ENCODE measurements around the gene DGKK. TPM values are rescaled to one million over a fixed set of nuclear protein-coding genes. Genes with fewer than 3 reads are reported as not detected.
"Not testable (repeated sequence)": the region's sequence is repeated elsewhere in the genome, so short reads cannot be mapped to it uniquely, and the experiment has no call there.

The DGKK gene
- total RNA-seq, 1 experiment from 2014 or later: not detected

GRCh38 chrX:50432829-50433289 lies 37.8 kb downstream of the DGKK start:
- DNase-seq (ENCODE audit: low spot score): no peak

GRCh38 chrX:50431623-50432022 lies 39.0 kb downstream of the DGKK start:
- DNase-seq (ENCODE audit: low spot score): no peak

GRCh38 chrX:50430917-50431575 lies 39.6 kb downstream of the DGKK start:
- DNase-seq (ENCODE audit: low spot score): no peak

GRCh38 chrX:50428174-50428573 lies 42.5 kb downstream of the DGKK start:
- no peak for DNase-seq (ENCODE audit: low spot score)

- no peak for DNase-seq (ENCODE audit: low spot score)
Observed at GRCh38 chrX:50407976-50408375, 62.6 kb downstream of the DGKK start.

GRCh38 chrX:50403903-50404302 lies 66.7 kb downstream of the DGKK start:
- no peak for DNase-seq (ENCODE audit: low spot score)

- DNase-seq (ENCODE audit: low spot score): no peak
Observed at GRCh38 chrX:50402886-50403285, 67.7 kb downstream of the DGKK start.

GRCh38 chrX:50393902-50394301 lies 76.7 kb downstream of the DGKK start:
- no peak for DNase-seq (ENCODE audit: low spot score)

- no peak for DNase-seq (ENCODE audit: low spot score)
Observed at GRCh38 chrX:50386520-50386919, 84.1 kb downstream of the DGKK start.

- DNase-seq (ENCODE audit: low spot score): no peak
Observed at GRCh38 chrX:50381729-50382415, 88.8 kb downstream of the DGKK start.

GRCh38 chrX:50375481-50376267 lies 95.0 kb downstream of the DGKK start:
- DNase-seq (ENCODE audit: low spot score): no peak

GRCh38 chrX:50372966-50373365 lies 97.7 kb downstream of the DGKK start:
- no peak for DNase-seq (ENCODE audit: low spot score)

- no peak for DNase-seq (ENCODE audit: low spot score)
Observed at GRCh38 chrX:50343917-50344316, 126.7 kb downstream of the DGKK start.

GRCh38 chrX:50333308-50333707 lies 137.3 kb downstream of the DGKK start:
- DNase-seq (ENCODE audit: low spot score): no peak

- DNase-seq (ENCODE audit: low spot score): not testable (repeated sequence)
Observed at GRCh38 chrX:50332668-50333067, 138.0 kb downstream of the DGKK start.

GRCh38 chrX:50327235-50327634 lies 143.4 kb downstream of the DGKK start:
- DNase-seq (ENCODE audit: low spot score): no peak
